H9 (cell line): ENCODE measurements around the gene NPHP4. TPM values are rescaled to one million over a fixed set of nuclear protein-coding genes. Genes with fewer than 3 reads are reported as not detected.

ENCODE experiments used
- DNase-seq: peaks from one replicate; pipeline ENCODE4 v3.0.0-alpha.2; 2017
- H2AFZ ChIP-seq: one replicate; pipeline ENCODE4 v1.6.1; 2013; ENCODE audit warnings: mild to moderate bottlenecking, low read length, control low read depth, moderate library complexity
- H2AK5ac ChIP-seq: 2 replicates; pipeline ENCODE4 v1.6.1; 2013; ENCODE audit warnings: low read length, control low read depth, mixed read lengths; ENCODE audit not compliant: insufficient read length
- H2BK120ac ChIP-seq: one replicate; pipeline ENCODE4 v1.6.1; 2013; ENCODE audit warnings: low read depth, mild to moderate bottlenecking, low read length, control low read depth, inconsistent platforms; ENCODE audit not compliant: poor library complexity, severe bottlenecking
- H2BK12ac ChIP-seq: 2 replicates; pipeline ENCODE4 v1.6.1; 2013; ENCODE audit warnings: low read length, control low read depth, mixed read lengths, low read depth; ENCODE audit not compliant: insufficient read length
- H2BK15ac ChIP-seq: 2 replicates; pipeline ENCODE4 v1.6.1; 2013; ENCODE audit warnings: low read depth, low read length, control low read depth
- H2BK20ac ChIP-seq: one replicate; pipeline ENCODE4 v1.6.1; 2013; ENCODE audit warnings: low read depth, mild to moderate bottlenecking, low read length, control low read depth, inconsistent platforms; ENCODE audit not compliant: poor library complexity, severe bottlenecking
- H2BK5ac ChIP-seq: 2 replicates; pipeline ENCODE4 v1.6.1; 2013; ENCODE audit warnings: low read length, control low read depth, mixed read lengths; ENCODE audit not compliant: insufficient read length
- H3K14ac ChIP-seq: 2 replicates; pipeline ENCODE4 v1.6.1; 2013; ENCODE audit warnings: low read length, control low read depth; ENCODE audit not compliant: insufficient read depth
- H3K18ac ChIP-seq: 2 replicates; pipeline ENCODE4 v1.6.1; 2013; ENCODE audit warnings: low read depth, mild to moderate bottlenecking, mixed read lengths, low read length, control low read depth; ENCODE audit not compliant: insufficient read length
- H3K23ac ChIP-seq: 2 replicates; pipeline ENCODE4 v1.6.1; 2013; ENCODE audit warnings: low read length, control low read depth, mixed read lengths, low read depth; ENCODE audit not compliant: insufficient read length
- H3K23me2 ChIP-seq: 2 replicates; pipeline ENCODE4 v1.6.1; 2013; ENCODE audit warnings: low read depth, mild to moderate bottlenecking, mixed read lengths, low read length, control low read depth; ENCODE audit not compliant: insufficient read length, poor library complexity, severe bottlenecking
- H3K27ac ChIP-seq: 2 replicates; pipeline ENCODE4 v1.5.1; 2013; ENCODE audit warnings: low read length, control low read depth, mixed read lengths, low read depth; ENCODE audit not compliant: insufficient read length
- H3K27me3 ChIP-seq: 2 replicates; pipeline ENCODE4 v1.6.1; 2013; ENCODE audit warnings: low read length, control low read depth, inconsistent platforms; ENCODE audit not compliant: insufficient read depth
- H3K4ac ChIP-seq: 2 replicates; pipeline ENCODE4 v1.6.1; 2013; ENCODE audit warnings: low read depth, mild to moderate bottlenecking, control low read depth, inconsistent platforms, low read length, moderate library complexity
- H3K4me1 ChIP-seq: 2 replicates; pipeline ENCODE4 v1.6.1; 2013; ENCODE audit warnings: low read length, control low read depth, inconsistent platforms; ENCODE audit not compliant: insufficient read depth
- H3K4me2 ChIP-seq: 2 replicates; pipeline ENCODE4 v1.6.1; 2013; ENCODE audit warnings: low read length, control low read depth, mixed read lengths; ENCODE audit not compliant: insufficient read length, insufficient read depth
- H3K56ac ChIP-seq: 2 replicates; pipeline ENCODE4 v1.6.1; 2013; ENCODE audit warnings: low read depth, mild to moderate bottlenecking, mixed read lengths, low read length, control low read depth; ENCODE audit not compliant: insufficient read length
- H3K79me1 ChIP-seq: 2 replicates; pipeline ENCODE4 v1.6.1; 2013; ENCODE audit warnings: low read depth, mild to moderate bottlenecking, moderate library complexity, low read length, control low read depth, inconsistent platforms; ENCODE audit not compliant: insufficient read depth, poor library complexity, severe bottlenecking
- H3K79me2 ChIP-seq: 2 replicates; pipeline ENCODE4 v1.6.1; 2013; ENCODE audit warnings: low read length, control low read depth, inconsistent platforms; ENCODE audit not compliant: insufficient read depth
- H3K9ac ChIP-seq: 2 replicates; pipeline ENCODE4 v1.6.1; 2013; ENCODE audit warnings: low read length, control low read depth, mixed read lengths; ENCODE audit not compliant: insufficient read length; ENCODE audit errors: extremely low read depth
- H3K9me3 ChIP-seq: one replicate; pipeline ENCODE4 v1.6.1; 2013; ENCODE audit warnings: low read depth, low read length, inconsistent platforms; ENCODE audit not compliant: control insufficient read depth
- H3T11ph ChIP-seq: one replicate; pipeline ENCODE4 v1.6.1; 2013; ENCODE audit warnings: mild to moderate bottlenecking, low read length, control low read depth, inconsistent platforms
- H4K20me1 ChIP-seq: one replicate; pipeline ENCODE4 v1.6.1; 2013; ENCODE audit not compliant: control insufficient read depth, insufficient read length, insufficient read depth
- H4K5ac ChIP-seq: 2 replicates; pipeline ENCODE4 v1.6.1; 2013; ENCODE audit warnings: low read depth, mild to moderate bottlenecking, mixed read lengths, low read length, control low read depth; ENCODE audit not compliant: insufficient read length
- H4K8ac ChIP-seq: replicated peaks from 2 replicates; pipeline ENCODE4 v1.6.1; 2013; ENCODE audit warnings: low read length, control low read depth, mixed read lengths, low read depth; ENCODE audit not compliant: insufficient read length
- H4K91ac ChIP-seq: 2 replicates; pipeline ENCODE4 v1.6.1; 2013; ENCODE audit warnings: low read depth, mild to moderate bottlenecking, moderate library complexity, mixed read lengths, low read length, control low read depth; ENCODE audit not compliant: insufficient read length
- H3K27ac Mint-ChIP-seq, 3 experiments: 2 replicates in 2 of 3; 3 replicates in 1 of 3; pipeline ENCODE4 v1.8.0; 2020 to 2021; ENCODE audit warnings: mixed read lengths in 3 of 3, mild to moderate bottlenecking in 1 of 3, moderate library complexity in 1 of 3
- H3K27me3 Mint-ChIP-seq: 2 replicates; pipeline ENCODE4 v1.8.0; 2021; ENCODE audit warnings: low read depth, mild to moderate bottlenecking, moderate library complexity, mixed read lengths
- H3K36me3 Mint-ChIP-seq, 3 experiments: 2 replicates in 2 of 3; 3 replicates in 1 of 3; pipeline ENCODE4 v1.8.0; 2020 to 2021; ENCODE audit warnings: low read depth in 3 of 3, mixed read lengths in 3 of 3; ENCODE audit not compliant: insufficient read depth in 1 of 3
- H3K4me1 Mint-ChIP-seq, 2 experiments: 2 replicates each; pipeline ENCODE4 v1.8.0; 2020; ENCODE audit warnings: mixed read lengths in 2 of 2
- H3K4me3 Mint-ChIP-seq, 2 experiments: 2 replicates in 1 of 2; 3 replicates in 1 of 2; pipeline ENCODE4 v1.8.0; 2020 to 2021; ENCODE audit warnings: mild to moderate bottlenecking in 2 of 2, mixed read lengths in 2 of 2, moderate library complexity in 1 of 2
- H3K9me3 Mint-ChIP-seq, 2 experiments: 2 replicates in 1 of 2; 3 replicates in 1 of 2; pipeline ENCODE4 v1.8.0; 2020; ENCODE audit warnings: mild to moderate bottlenecking in 2 of 2, mixed read lengths in 2 of 2, moderate library complexity in 1 of 2
- CTCF ChIP-seq: fragments of 200-600 bp; sonication (generic); conservative IDR thresholded peaks from 3 replicates; pipeline ENCODE4 v1.8.0; 2021; ENCODE audit warnings: antibody characterized with exemption, mild to moderate bottlenecking
- WGBS: extraction: QIAGEN DNeasy Blood & Tissue Kit; methylation state at CpG from one replicate; pipeline ENCODE4 v1.1.7; 2013; ENCODE audit warnings: missing lambda C conversion rate, low lambda C conversion rate, mixed read lengths; ENCODE audit not compliant: insufficient read length; ENCODE audit errors: extremely low coverage; 5-methylcytosine and 5-hydroxymethylcytosine counted together
- total RNA-seq: library from RNA; stranded (reverse); gene quantifications from 2 replicates; pipeline ENCODE4 v1.2.1, GENCODE V29; 2021

NPHP4 gene
- total RNA-seq, 1 experiment from 2014 or later: 17.6 TPM

GRCh38 chr1:5835179-5835562 lies 157.1 kb downstream of the NPHP4 start:
- no peak overlapping the region for H3K27ac ChIP-seq
- H3K4me2 ChIP-seq: no peak overlapping the region
- no peak overlapping the region for H2BK12ac ChIP-seq
- H3K56ac ChIP-seq: no peak overlapping the region
- H3K9me3 ChIP-seq: no peaks in the 10 kb centered on the region
- H2BK15ac ChIP-seq: no peak overlapping the region
- no peak overlapping the region for H2AK5ac ChIP-seq
- H3K23ac ChIP-seq: no peak overlapping the region
- DNase-seq: no peak
- H2BK20ac ChIP-seq: no peak overlapping the region
- H3K36me3 Mint-ChIP-seq: no peaks in the 10 kb centered on the region
- H4K20me1 ChIP-seq: no peaks in the 10 kb centered on the region
- H3K4me3 Mint-ChIP-seq: no peak overlapping the region
- no peak overlapping the region for H3K4ac ChIP-seq
- H3K27me3 ChIP-seq: no peaks in the 10 kb centered on the region
- H3K9ac ChIP-seq: no peak overlapping the region
- no peaks in the 10 kb centered on the region for H3K79me1 ChIP-seq
- H3K18ac ChIP-seq: no peak overlapping the region
- no peak overlapping the region for H2AFZ ChIP-seq
- no peak overlapping the region for H4K5ac ChIP-seq
- no peak overlapping the region for H3K27ac Mint-ChIP-seq
- no peak overlapping the region for H4K8ac ChIP-seq
- no peak overlapping the region for H3T11ph ChIP-seq
- peaks cover 10% of the 10 kb centered on the region for H3K27me3 Mint-ChIP-seq
- no CpG with 5 or more reads among the region's 8 CpGs for WGBS
- no peaks in the 10 kb centered on the region for H3K79me2 ChIP-seq
- H3K23me2 ChIP-seq: no peaks in the 10 kb centered on the region
- H2BK5ac ChIP-seq: no peak overlapping the region
- H3K9me3 Mint-ChIP-seq: no peaks in the 10 kb centered on the region; a peak in 1 of 5 replicates
- peaks cover 6% of the 10 kb centered on the region; the same call in 1 of the 2 replicates for H3K4me1 ChIP-seq
- H2BK120ac ChIP-seq: no peak overlapping the region
- H3K14ac ChIP-seq: no peak overlapping the region
- H3K4me1 Mint-ChIP-seq: peaks cover 36 to 53% of the 10 kb centered on the region in 2 experiments
- no peak for TF ChIP-seq CTCF
- H4K91ac ChIP-seq: no peak overlapping the region
